NCI-H446 (cell line): Measurements from ENCODE around the gene UTP14C.
"Not testable (repeated sequence)": the region's sequence is repeated elsewhere in the genome, so short reads cannot be mapped to it uniquely, and the experiment has no call there.

Experiments used
- DNase-seq, 2 experiments: peaks; one replicate each; lab custom pipeline; 2025; lab: John Stamatoyannopoulos, UW

The UTP14C gene

GRCh38 chr13:52024481-52024880, at the start of gene UTP14C:
Gene UTP14C, plus strand, starts transcription at chr13:52024691. Its CDS starts 4,114 bp downstream, at chr13:52028805.
- DNase-seq = no peak

GRCh38 chr13:51976423-51976822, 48.1 kb upstream of the UTP14C start:
- no peak for DNase-seq

GRCh38 chr13:51976890-51977289, 47.6 kb upstream of the UTP14C start:
- no peak for DNase-seq

- no peak for DNase-seq
Measured at GRCh38 chr13:51977625-51978024, 46.9 kb upstream of the UTP14C start.

- DNase-seq = peak in 1 of 2 experiments; percentile 16
Measured at GRCh38 chr13:51978796-51979556, 45.5 kb upstream of the UTP14C start.

- no peak for DNase-seq
Measured at GRCh38 chr13:51980908-51981307, 43.6 kb upstream of the UTP14C start.

- no peak for DNase-seq
Measured at GRCh38 chr13:51981355-51981754, 43.1 kb upstream of the UTP14C start.

GRCh38 chr13:51983292-51983691, 41.2 kb upstream of the UTP14C start:
- not testable (repeated sequence) for DNase-seq

GRCh38 chr13:51984904-51985303, 39.6 kb upstream of the UTP14C start:
- not testable (repeated sequence) for DNase-seq

GRCh38 chr13:51988988-51989618, 35.4 kb upstream of the UTP14C start:
- DNase-seq = no peak

- DNase-seq = no peak
Measured at GRCh38 chr13:51993713-51994112, 30.8 kb upstream of the UTP14C start.

GRCh38 chr13:51995677-51996551, 28.6 kb upstream of the UTP14C start:
- DNase-seq = no peak

- no peak for DNase-seq
Measured at GRCh38 chr13:51996641-51997040, 27.9 kb upstream of the UTP14C start.

- no peak for DNase-seq
Measured at GRCh38 chr13:51997186-51997585, 27.3 kb upstream of the UTP14C start.

GRCh38 chr13:51997641-51998330, 26.7 kb upstream of the UTP14C start:
- no peak for DNase-seq

GRCh38 chr13:51998723-51999509, 25.6 kb upstream of the UTP14C start:
- DNase-seq = no peak

- peak in 1 of 2 experiments; percentile 39 for DNase-seq
Measured at GRCh38 chr13:51999510-51999911, 25.0 kb upstream of the UTP14C start.

GRCh38 chr13:51999921-52000320, 24.6 kb upstream of the UTP14C start:
- DNase-seq = no peak

- peak in 1 of 2 experiments; percentile 48 for DNase-seq
Measured at GRCh38 chr13:52001120-52001731, 23.3 kb upstream of the UTP14C start.

GRCh38 chr13:52002361-52002760, 22.1 kb upstream of the UTP14C start:
- DNase-seq = no peak

GRCh38 chr13:52003541-52003940, 20.9 kb upstream of the UTP14C start:
- DNase-seq = no peak
